DND-41 (cell line): Measurements from ENCODE around the gene ASCL2.

Experiments
- ATAC-seq: fragments of 200-7000 bp; cut with Tn5 transposase; 3 replicates; pipeline ENCODE4 v1.9.1; 2021; ENCODE audit warnings: low read depth; ENCODE audit not compliant: insufficient read depth
- DNase-seq: peaks from one replicate; pipeline ENCODE4 v3.0.0-alpha.2; 2020
- H2AFZ ChIP-seq: 2 replicates; pipeline ENCODE4 v1.6.0; 2012; ENCODE audit warnings: low read depth, low read length
- H3K27ac ChIP-seq: 2 replicates; pipeline ENCODE4 v1.5.1; 2012; ENCODE audit warnings: low read length, inconsistent platforms
- H3K27me3 ChIP-seq: fragments of 200-600 bp; sonication (generic); 2 replicates; pipeline ENCODE4 v1.6.0; 2012; ENCODE audit warnings: low read length, mild to moderate bottlenecking, inconsistent platforms; ENCODE audit not compliant: insufficient read depth, poor library complexity
- H3K36me3 ChIP-seq: 2 replicates; pipeline ENCODE4 v1.5.1; 2012; ENCODE audit warnings: low read length, inconsistent platforms; ENCODE audit not compliant: insufficient read depth
- H3K4me1 ChIP-seq: 2 replicates; pipeline ENCODE4 v1.5.1; 2012; ENCODE audit warnings: mild to moderate bottlenecking, low read length; ENCODE audit not compliant: insufficient read depth
- H3K4me2 ChIP-seq: 2 replicates; pipeline ENCODE4 v1.6.0; 2012; ENCODE audit warnings: mild to moderate bottlenecking, moderate library complexity, low read length, inconsistent platforms; ENCODE audit not compliant: insufficient read depth
- H3K4me3 ChIP-seq, 2 experiments: fragments of 200-600 bp in 1 of 2; shearing (Covaris generic) in 1 of 2; 2 replicates each; pipeline ENCODE4 v1.5.1; 2012 to 2016; ENCODE audit warnings: inconsistent platforms in 2 of 2, low read length in 2 of 2, mild to moderate bottlenecking in 2 of 2, low read depth in 1 of 2, moderate library complexity in 1 of 2
- H3K79me2 ChIP-seq: 2 replicates; pipeline ENCODE4 v1.6.0; 2012; ENCODE audit warnings: low read length, inconsistent platforms; ENCODE audit not compliant: insufficient read depth
- H3K9ac ChIP-seq: 2 replicates; pipeline ENCODE4 v1.6.0; 2012; ENCODE audit warnings: low read depth, mild to moderate bottlenecking, inconsistent platforms, low read length, moderate library complexity
- H3K9me3 ChIP-seq: 2 replicates; pipeline ENCODE4 v1.5.1; 2012; ENCODE audit warnings: low read length, moderate library complexity, mild to moderate bottlenecking, inconsistent platforms; ENCODE audit not compliant: insufficient read depth, severe bottlenecking
- H4K20me1 ChIP-seq: 2 replicates; pipeline ENCODE4 v1.6.0; 2012; ENCODE audit warnings: low read length; ENCODE audit not compliant: insufficient read depth
- EZH2 ChIP-seq: IDR thresholded peaks from 3 replicates; pipeline ENCODE4 v1.6.1; 2012; ENCODE audit warnings: borderline replicate concordance, low read depth, mild to moderate bottlenecking, moderate library complexity, low read length, inconsistent platforms; ENCODE audit not compliant: severe bottlenecking
- TF ChIP-seq, protein P1 (sequence below): IDR thresholded peaks from 2 replicates; pipeline ENCODE4 v1.5.1; 2012; ENCODE audit warnings: borderline replicate concordance, low read length, moderate library complexity, mild to moderate bottlenecking; ENCODE audit not compliant: poor library complexity, severe bottlenecking; ENCODE audit errors: extremely low read depth

ASCL2 gene

DNA sequence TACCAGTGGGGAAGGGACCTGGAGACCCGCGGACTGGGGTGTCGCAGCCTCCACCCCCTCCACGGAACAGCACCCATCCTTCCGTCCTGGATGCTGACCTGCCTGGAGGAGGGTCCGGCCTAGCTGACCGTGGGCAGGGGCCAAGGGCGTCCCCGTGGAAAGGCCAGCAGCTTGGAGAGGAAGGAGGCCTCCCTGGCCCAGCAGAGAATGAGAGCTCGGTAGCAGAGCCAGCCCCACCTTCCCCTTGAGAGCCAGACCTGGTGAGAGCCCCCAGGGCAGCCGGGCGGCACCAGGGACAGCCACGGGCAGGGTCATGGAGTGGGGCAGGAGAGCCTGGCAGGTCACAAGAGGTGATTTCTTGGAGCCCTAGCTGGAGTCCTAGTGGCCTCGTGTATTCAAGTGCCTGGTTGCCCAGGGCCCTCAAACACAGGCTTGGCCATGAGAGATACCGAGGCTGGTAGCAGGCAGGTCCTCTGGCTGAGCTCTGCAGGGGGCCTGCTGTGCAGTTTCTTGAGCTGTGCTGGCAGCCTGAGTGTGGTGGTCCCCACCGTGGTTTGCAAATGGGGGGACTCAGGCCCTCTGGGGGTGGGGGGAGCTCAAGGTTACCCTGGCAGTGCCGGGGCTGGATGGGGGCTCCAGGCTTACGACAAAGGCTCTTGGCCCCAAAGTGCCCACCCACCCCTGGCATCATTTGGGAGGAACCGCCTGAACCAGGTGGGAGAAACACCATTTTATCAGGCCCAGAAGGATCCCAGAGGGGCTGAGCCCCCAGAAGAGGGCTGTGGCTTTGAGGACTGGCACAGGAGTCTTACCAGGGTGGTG lies 39.1 kb upstream of the ASCL2 start:
- H2AFZ ChIP-seq: no peak overlapping the region
- no peaks in the 10 kb centered on the region for H3K4me1 ChIP-seq
- no peak for ATAC-seq
- H3K27ac ChIP-seq: no peak overlapping the region
- no peaks in the 10 kb centered on the region for H4K20me1 ChIP-seq
- TF ChIP-seq, protein P1, sequence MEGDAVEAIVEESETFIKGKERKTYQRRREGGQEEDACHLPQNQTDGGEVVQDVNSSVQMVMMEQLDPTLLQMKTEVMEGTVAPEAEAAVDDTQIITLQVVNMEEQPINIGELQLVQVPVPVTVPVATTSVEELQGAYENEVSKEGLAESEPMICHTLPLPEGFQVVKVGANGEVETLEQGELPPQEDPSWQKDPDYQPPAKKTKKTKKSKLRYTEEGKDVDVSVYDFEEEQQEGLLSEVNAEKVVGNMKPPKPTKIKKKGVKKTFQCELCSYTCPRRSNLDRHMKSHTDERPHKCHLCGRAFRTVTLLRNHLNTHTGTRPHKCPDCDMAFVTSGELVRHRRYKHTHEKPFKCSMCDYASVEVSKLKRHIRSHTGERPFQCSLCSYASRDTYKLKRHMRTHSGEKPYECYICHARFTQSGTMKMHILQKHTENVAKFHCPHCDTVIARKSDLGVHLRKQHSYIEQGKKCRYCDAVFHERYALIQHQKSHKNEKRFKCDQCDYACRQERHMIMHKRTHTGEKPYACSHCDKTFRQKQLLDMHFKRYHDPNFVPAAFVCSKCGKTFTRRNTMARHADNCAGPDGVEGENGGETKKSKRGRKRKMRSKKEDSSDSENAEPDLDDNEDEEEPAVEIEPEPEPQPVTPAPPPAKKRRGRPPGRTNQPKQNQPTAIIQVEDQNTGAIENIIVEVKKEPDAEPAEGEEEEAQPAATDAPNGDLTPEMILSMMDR: no peak
- TF ChIP-seq EZH2: no peak
- H3K9me3 ChIP-seq: no peaks in the 10 kb centered on the region
- no peak for DNase-seq
- H3K4me3 ChIP-seq: no peak overlapping the region
- H3K4me2 ChIP-seq: no peak overlapping the region
- H3K9ac ChIP-seq: no peak overlapping the region
- no peaks in the 10 kb centered on the region for H3K27me3 ChIP-seq
- H3K79me2 ChIP-seq: no peaks in the 10 kb centered on the region
- no peaks in the 10 kb centered on the region for H3K36me3 ChIP-seq

DNA sequence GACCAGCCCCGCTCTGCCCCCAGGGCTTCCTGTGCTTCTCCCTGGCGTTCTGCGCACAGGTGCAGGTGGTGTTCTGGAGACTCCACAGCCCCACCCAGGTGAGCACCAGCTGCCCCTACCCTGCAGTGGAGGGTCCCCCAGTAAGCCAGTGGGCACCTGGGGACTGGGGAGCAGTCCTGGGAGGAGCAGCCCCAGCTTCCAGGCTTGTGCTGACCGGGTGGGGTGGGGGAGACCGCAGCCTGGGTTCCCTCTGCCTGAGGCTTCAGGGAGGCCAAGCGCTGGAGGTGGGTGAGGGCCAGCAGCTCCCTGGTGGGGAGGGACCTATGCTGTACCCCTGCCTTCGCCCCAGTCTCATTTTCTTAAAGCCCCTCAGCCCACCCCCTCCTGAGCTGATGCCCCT lies 38.3 kb upstream of the ASCL2 start:
- Histone ChIP-seq H3K79me2 (no peaks in the 10 kb centered on the region), H4K20me1 (no peaks in the 10 kb centered on the region), H3K36me3 (no peaks in the 10 kb centered on the region), H3K4me2 (no peak overlapping the region), H3K4me1 (no peaks in the 10 kb centered on the region), H3K9me3 (no peaks in the 10 kb centered on the region), H3K27me3 (no peaks in the 10 kb centered on the region), H3K27ac (no peak overlapping the region), H3K4me3 (no peak overlapping the region), H2AFZ (no peak overlapping the region), H3K9ac (no peak overlapping the region)
- DNase-seq (no peak), ATAC-seq (no peak)
- TF ChIP-seq, protein P1: no peak
- TF ChIP-seq EZH2: no peak

DNA sequence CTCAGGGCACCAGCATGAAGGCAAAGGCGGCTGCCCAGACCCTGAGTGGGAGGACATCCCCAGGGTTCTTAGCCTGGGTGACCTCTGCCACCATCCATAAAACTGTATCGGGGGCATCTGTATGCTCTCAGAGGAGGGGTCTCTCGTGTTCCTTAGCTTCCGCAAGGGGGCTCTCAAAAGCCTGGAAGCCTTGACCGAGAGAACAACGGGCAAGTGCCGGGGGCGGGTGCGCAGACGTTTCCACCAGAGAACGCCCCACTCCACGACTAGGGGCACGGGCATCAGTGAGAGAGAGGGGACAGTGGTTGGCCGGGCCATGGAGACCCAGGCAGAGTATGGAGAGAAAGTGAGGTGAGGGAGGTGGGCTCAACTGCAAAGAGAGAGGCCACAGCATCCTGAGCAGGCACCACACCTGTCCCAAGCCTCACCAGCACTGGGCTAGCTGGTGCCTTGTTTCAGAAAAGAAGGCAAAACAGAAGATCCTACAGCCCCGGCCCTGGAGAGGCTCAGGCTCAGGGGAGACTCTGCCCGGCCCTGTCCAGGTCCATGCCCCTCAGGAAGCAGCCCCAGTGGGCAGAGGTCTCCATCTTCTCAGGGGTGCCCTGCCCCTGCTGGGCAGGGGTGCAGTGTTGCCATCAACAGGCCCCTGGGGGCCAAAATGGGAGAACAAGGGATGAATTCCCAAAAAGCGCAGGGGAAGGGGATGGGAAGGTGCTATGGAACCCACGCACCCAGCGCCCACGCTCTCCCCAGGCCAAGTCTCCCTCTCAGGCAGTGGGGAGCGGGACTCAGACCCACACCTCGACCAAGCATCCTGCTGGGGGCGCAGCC lies 37.3 kb upstream of the ASCL2 start:
- DNase-seq: no peak
- no peaks in the 10 kb centered on the region for H3K27me3 ChIP-seq
- H3K4me3 ChIP-seq: no peak overlapping the region
- TF ChIP-seq, protein P1: no peak
- no peak for TF ChIP-seq EZH2
- ATAC-seq: no peak
- no peaks in the 10 kb centered on the region for H3K9me3 ChIP-seq
- no peaks in the 10 kb centered on the region for H3K36me3 ChIP-seq
- H3K4me1 ChIP-seq: no peaks in the 10 kb centered on the region
- H3K9ac ChIP-seq: no peak overlapping the region
- H4K20me1 ChIP-seq: no peaks in the 10 kb centered on the region
- H3K79me2 ChIP-seq: no peaks in the 10 kb centered on the region
- no peak overlapping the region for H2AFZ ChIP-seq
- H3K4me2 ChIP-seq: no peak overlapping the region
- no peak overlapping the region for H3K27ac ChIP-seq
